Breast epithelium (tissue), 4 donors: ENCODE measurements around the gene ATXN3. TPM values are rescaled to one million over a fixed set of nuclear protein-coding genes. Genes with fewer than 3 reads are reported as not detected.

Experiments
- DNase-seq, 2 donors: peaks; one replicate each; pipeline ENCODE4 v3.0.0-alpha.2; 2019; ENCODE audit warnings: low spot score in 2 of 2
- H3K27ac ChIP-seq, 2 donors: fragments of 200-600 bp; sonication (generic) in 1 of 2; one replicate each; pipeline ENCODE4 v1.5.1; 2016 to 2019; ENCODE audit warnings: mild to moderate bottlenecking in 1 of 2
- H3K27me3 ChIP-seq, 2 donors: fragments of 200-600 bp; sonication (generic) in 1 of 2; one replicate each; pipeline versions ENCODE4 v1.5.1 to v1.6.0; 2017 to 2019; ENCODE audit warnings: control low read depth in 1 of 2, mild to moderate bottlenecking in 1 of 2
- H3K36me3 ChIP-seq: fragments of 200-600 bp; one replicate; pipeline ENCODE4 v1.5.1; 2019
- H3K4me1 ChIP-seq, 2 donors: fragments of 200-600 bp; sonication (generic); one replicate each; pipeline ENCODE4 v1.5.1; 2016 to 2019; ENCODE audit warnings: control low read depth in 1 of 2
- H3K4me3 ChIP-seq, 3 donors: fragments of 200-600 bp; sonication (generic); 1 replicate in 2 of 3; 2 replicates in 1 of 3; pipeline ENCODE4 v1.5.1; 2016 to 2019; ENCODE audit warnings: mild to moderate bottlenecking in 3 of 3, moderate library complexity in 2 of 3
- H3K9me3 ChIP-seq, 2 donors: fragments of 200-600 bp; sonication (generic) in 1 of 2; one replicate each; pipeline ENCODE4 v1.5.1; 2016 to 2019; ENCODE audit warnings: control low read depth in 1 of 2
- POLR2A ChIP-seq: fragments of 450-650 bp; IDR thresholded peaks from one replicate; pipeline ENCODE4 v1.6.1; 2016; ENCODE audit warnings: antibody characterized with exemption, mild to moderate bottlenecking, moderate library complexity
- POLR2AphosphoS5 ChIP-seq, 3 donors: sonication (generic); formaldehyde crosslinking; IDR thresholded peaks; one replicate each; pipeline ENCODE4 v1.6.1; 2017; ENCODE audit warnings: antibody characterized with exemption in 3 of 3
- intact Hi-C: fragments of 100-400 bp; cut with DNase I; formaldehyde crosslinking; loops from one replicate; pipeline ENCODE4 v1.15.1; 2023; ENCODE audit warnings: low total_unique reads
- total RNA-seq, 3 donors: library from RNA; depleted of rRNA; stranded (reverse); fragments of >200 nt; gene quantifications; one replicate each; pipeline ENCODE4 v1.1.0, GENCODE V29; 2016
- TF ChIP-seq, protein P1 (sequence below), 3 donors: fragments of 450-650 bp; IDR thresholded peaks; one replicate each; pipeline ENCODE4 v1.5.1; 2016 to 2017; ENCODE audit warnings: antibody characterized with exemption in 3 of 3, mild to moderate bottlenecking in 3 of 3, moderate library complexity in 3 of 3

Gene ATXN3
- total RNA-seq, 3 donors from 2014 or later: 36.2 to 46.7 (median 36.7) TPM

DNA sequence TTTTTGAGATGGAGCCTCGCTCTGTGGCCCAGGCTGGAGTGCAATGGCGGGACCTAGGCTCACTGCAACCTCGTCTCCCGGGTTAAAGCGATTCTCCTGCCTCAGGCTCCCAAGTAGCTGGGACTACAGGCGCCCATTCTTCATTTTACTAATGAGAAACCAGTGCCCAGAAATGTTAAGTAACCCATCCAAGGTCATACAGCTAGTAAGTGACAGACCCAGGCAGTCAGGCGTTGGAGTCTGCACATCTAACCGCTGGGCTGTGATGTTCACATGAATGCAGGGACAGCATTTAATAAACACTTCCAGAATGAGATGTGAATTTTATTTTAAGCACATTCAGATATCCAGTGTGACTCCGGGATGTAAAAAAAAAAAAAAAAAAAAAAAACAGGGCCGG is 65.2 kb downstream of the ATXN3 start:
- Histone ChIP-seq H3K4me3 (peak overlapping the region; percentile 70 to 85 (median 84)), H3K4me1 (peaks cover 0 to 5% of the 10 kb centered on the region in 2 donors), H3K36me3 (no peaks in the 10 kb centered on the region), H3K9me3 (no peaks in the 10 kb centered on the region), H3K27ac (peak overlapping the region in 1 of 2 donors; percentile 99), H3K27me3 (no peaks in the 10 kb centered on the region)
- TF ChIP-seq, protein P1, sequence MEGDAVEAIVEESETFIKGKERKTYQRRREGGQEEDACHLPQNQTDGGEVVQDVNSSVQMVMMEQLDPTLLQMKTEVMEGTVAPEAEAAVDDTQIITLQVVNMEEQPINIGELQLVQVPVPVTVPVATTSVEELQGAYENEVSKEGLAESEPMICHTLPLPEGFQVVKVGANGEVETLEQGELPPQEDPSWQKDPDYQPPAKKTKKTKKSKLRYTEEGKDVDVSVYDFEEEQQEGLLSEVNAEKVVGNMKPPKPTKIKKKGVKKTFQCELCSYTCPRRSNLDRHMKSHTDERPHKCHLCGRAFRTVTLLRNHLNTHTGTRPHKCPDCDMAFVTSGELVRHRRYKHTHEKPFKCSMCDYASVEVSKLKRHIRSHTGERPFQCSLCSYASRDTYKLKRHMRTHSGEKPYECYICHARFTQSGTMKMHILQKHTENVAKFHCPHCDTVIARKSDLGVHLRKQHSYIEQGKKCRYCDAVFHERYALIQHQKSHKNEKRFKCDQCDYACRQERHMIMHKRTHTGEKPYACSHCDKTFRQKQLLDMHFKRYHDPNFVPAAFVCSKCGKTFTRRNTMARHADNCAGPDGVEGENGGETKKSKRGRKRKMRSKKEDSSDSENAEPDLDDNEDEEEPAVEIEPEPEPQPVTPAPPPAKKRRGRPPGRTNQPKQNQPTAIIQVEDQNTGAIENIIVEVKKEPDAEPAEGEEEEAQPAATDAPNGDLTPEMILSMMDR (IDR thresholded peaks at IDR 0.05): no peak
- TF ChIP-seq POLR2A: no peak
- no peak for TF ChIP-seq POLR2AphosphoS5 (IDR thresholded peaks at IDR 0.05)
- intact Hi-C loops: no loop called here
- no peak for DNase-seq

DNA sequence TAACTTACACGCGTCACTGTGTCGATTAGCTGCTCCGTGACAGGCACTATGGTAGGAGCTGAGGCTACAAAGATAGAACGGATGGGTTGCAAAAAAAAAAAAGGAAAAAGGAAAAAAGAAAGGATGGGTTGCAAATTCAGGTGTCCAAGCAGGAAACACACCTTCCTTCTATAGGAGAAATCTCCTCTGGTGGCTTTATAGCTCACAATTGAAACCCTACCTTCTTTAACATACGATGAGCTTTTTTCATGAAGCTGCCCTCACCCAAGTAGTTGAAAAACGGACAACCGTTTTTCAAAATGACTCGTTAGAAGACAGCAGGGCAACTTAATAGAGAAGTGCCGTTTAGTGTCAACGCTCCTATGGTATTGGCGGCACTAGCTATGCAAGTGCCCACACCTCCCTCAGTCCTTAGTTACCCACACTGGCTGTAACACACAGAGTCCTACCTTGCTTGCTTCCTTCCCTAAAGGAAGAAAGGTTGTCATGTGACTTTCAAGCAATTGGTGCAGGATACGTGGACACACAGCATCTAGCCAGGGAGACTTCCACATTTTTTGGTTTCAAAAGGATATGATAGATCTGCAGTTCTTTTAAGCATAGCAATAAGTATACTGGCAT is 65.8 kb downstream of the ATXN3 start:
- no peaks in the 10 kb centered on the region for H3K36me3 ChIP-seq
- no peaks in the 10 kb centered on the region for H3K9me3 ChIP-seq
- peaks cover 0 to 5% of the 10 kb centered on the region in 2 donors for H3K4me1 ChIP-seq
- peak overlapping the region; percentile 95 to 99 for H3K27ac ChIP-seq
- H3K4me3 ChIP-seq: peak overlapping the region; percentile 70 to 85 (median 84)
- TF ChIP-seq, protein P1 (IDR thresholded peaks at IDR 0.05): no peak
- TF ChIP-seq POLR2AphosphoS5 (IDR thresholded peaks at IDR 0.05) (no peak), POLR2A (no peak)
- intact Hi-C loops: no loop called here
- DNase-seq: no peak
- H3K27me3 ChIP-seq: no peaks in the 10 kb centered on the region

DNA sequence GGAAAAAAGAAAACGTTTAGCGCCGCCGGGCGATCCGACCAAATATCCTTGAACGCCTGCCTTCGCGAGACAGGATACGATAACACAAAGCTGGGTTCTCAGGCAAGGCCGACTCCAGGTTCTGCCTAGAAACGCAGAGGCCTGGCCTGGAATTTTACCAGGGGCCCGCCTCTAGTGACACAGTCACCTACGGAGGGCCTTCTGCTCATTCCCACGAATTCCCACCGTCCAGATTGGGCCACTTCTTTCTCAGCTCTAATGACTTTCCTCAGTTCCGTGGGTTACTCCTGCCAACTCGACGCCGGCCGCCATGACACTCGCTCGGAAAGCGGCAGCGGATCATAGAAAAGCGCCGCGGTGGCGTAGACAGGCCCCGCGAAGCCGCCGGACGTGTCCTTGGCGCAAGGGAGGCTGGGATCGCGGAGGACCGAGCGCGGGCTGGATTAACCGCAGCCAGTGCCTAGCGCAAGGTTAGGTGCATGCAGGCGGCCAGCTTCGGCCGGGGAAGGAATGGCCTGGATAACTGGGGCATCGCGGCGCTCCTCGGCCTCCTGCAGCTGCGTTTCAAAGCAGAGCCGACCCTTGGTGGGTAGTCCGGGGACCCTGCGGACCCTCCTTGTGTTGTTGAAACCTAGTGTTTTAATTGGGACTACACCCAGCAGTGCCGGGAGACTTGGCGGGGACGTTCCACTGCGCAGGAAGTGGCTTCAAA is 66.5 kb downstream of the ATXN3 start, which contains the start of gene TRIP11:
Gene TRIP11 (minus strand): TSS at position 341 of the 712 bp plus-strand sequence. CDS start 374 bp downstream, outside the sequence.
- Histone ChIP-seq H3K4me1 (peaks cover 0 to 5% of the 10 kb centered on the region in 2 donors), H3K4me3 (peak within 1 kb of the TSS; percentile 70 to 85 (median 84)), H3K36me3 (no peaks in the 10 kb centered on the region), H3K27ac (peak within 1 kb of the TSS; percentile 95 to 99), H3K9me3 (no peaks in the 10 kb centered on the region), H3K27me3 (no peaks in the 10 kb centered on the region)
- intact Hi-C loops: no loop called here
- TF ChIP-seq POLR2AphosphoS5 (IDR thresholded peaks at IDR 0.05): peak; percentile 79 to 92 (median 80)
- TF ChIP-seq, protein P1 (IDR thresholded peaks at IDR 0.05): no peak
- TF ChIP-seq POLR2A: peak; percentile 50
- peak; percentile 88 to 92 for DNase-seq

DNA sequence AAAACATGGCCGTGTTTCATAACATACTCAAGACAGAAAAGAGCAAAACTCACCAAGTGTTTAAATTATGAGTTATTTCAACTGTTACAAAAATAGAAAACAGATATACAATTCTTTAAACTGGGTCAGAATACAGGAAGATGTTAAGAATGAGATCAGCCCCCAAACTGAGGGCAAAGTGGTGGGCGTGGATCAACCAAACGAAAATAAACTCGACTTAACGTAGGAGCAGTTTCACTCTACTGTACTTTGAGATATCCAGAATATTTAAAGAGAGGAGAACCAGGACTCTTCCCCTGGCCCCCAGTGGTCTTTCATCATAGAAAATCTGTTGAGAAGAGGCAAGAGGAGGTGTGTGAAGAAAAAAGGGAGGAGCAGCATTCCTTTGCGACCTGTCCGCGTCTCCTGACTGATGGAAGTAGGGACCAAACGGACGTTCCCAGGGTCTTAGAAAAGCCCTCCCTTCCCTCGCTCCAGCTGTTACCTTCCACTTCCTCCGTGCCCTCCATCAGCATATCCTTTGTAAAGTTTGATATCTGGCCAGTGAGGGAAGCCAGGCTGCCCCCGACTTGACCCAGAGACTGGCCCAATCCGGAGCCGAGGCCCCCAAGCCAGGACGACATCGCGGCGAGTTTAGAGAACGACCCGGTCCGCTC is 67.2 kb downstream of the ATXN3 start:
- Histone ChIP-seq H3K27ac (peak overlapping the region; percentile 95 to 99), H3K4me1 (peaks cover 0 to 5% of the 10 kb centered on the region in 2 donors), H3K4me3 (peak overlapping the region; percentile 70 to 85 (median 84)), H3K36me3 (no peaks in the 10 kb centered on the region), H3K9me3 (no peaks in the 10 kb centered on the region), H3K27me3 (no peaks in the 10 kb centered on the region)
- DNase-seq: peak in 1 of 2 donors; percentile 33
- intact Hi-C loops: no loop called here
- TF ChIP-seq POLR2A (no peak), POLR2AphosphoS5 (IDR thresholded peaks at IDR 0.05) (no peak)
- TF ChIP-seq, protein P1 (IDR thresholded peaks at IDR 0.05): no peak
